Measurements from ENCODE around the gene ADCY3. TPM values are rescaled to one million over a fixed set of nuclear protein-coding genes. Genes with fewer than 3 reads are reported as not detected.
"Not testable (repeated sequence)": the region's sequence is repeated elsewhere in the genome, so short reads cannot be mapped to it uniquely, and the experiment has no call there.

ADCY3 gene
- total RNA-seq, 3 donors from 2014 or later (not counting 1 experiment from before 2014, with no cell fraction given), result 5.4 to 9.2 (median 7.6) TPM

DNA sequence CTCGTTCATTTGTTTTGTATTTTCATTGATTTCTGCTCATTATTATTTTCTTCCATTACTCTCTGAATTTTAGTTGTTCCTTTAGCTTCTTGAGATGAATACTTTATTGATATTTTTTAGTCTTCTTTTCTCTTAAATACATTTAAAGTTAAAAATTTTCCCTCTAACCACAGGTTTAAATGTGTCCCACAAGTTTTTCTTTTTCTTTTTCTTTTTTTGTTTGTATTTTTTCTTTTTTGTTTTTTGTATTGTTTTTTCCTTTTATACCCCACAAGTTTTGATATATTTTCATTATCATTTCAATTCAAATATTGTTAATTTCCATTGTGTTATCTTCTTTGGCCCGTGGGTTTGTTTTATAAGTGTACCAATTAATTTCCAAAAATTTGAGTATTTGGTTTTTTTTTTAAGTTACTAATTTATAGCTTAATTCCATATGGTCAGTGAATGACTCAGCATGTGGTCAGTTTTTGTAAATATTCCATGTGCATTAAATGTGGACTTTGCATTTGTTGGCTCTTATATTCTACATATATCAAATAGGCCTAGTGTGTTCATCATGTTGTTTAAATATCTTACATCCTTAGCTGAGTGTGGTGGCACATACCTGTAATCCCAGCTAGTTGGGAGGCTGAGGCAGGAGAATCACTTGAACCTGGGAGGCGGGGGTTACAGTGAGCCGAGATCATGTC lies 110.6 kb downstream of the ADCY3 start:
- Mint-ChIP-seq H3K27ac (peak overlapping the region in 1 of 2 donors; percentile 52), H3K9me3 (no peaks in the 10 kb centered on the region), H3K36me3 (no peaks in the 10 kb centered on the region), H3K27me3 (ENCODE audit: low read depth in 2 of 2) (no peaks in the 10 kb centered on the region), H3K4me3 (no peak overlapping the region), H3K4me1 (peaks cover 9 to 11% of the 10 kb centered on the region in 2 donors)
- Histone ChIP-seq H3K27ac (ENCODE audit: low read length) (no peak overlapping the region), H3K27me3 (ENCODE audit: control insufficient read depth, insufficient read depth, low read length) (no peaks in the 10 kb centered on the region), H3K9me3 (ENCODE audit: control insufficient read depth, insufficient read depth, low read length) (no peaks in the 10 kb centered on the region), H3K36me3 (ENCODE audit: control insufficient read depth, insufficient read depth, low read length) (no peaks in the 10 kb centered on the region), H3K4me3 (ENCODE audit: low read length) (no peak overlapping the region), H3K4me1 (ENCODE audit: control insufficient read depth, insufficient read depth, low read length) (no peaks in the 10 kb centered on the region)
- TF ChIP-seq, protein P1, sequence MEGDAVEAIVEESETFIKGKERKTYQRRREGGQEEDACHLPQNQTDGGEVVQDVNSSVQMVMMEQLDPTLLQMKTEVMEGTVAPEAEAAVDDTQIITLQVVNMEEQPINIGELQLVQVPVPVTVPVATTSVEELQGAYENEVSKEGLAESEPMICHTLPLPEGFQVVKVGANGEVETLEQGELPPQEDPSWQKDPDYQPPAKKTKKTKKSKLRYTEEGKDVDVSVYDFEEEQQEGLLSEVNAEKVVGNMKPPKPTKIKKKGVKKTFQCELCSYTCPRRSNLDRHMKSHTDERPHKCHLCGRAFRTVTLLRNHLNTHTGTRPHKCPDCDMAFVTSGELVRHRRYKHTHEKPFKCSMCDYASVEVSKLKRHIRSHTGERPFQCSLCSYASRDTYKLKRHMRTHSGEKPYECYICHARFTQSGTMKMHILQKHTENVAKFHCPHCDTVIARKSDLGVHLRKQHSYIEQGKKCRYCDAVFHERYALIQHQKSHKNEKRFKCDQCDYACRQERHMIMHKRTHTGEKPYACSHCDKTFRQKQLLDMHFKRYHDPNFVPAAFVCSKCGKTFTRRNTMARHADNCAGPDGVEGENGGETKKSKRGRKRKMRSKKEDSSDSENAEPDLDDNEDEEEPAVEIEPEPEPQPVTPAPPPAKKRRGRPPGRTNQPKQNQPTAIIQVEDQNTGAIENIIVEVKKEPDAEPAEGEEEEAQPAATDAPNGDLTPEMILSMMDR (IDR thresholded peaks at IDR 0.05), result no peak
- ATAC-seq (no peak), DNase-seq (no peak)
- 100% methylated on average over 1 of the region's 4 CpGs for WGBS (ENCODE audit: insufficient coverage)
- intact Hi-C loops (cut with micrococcal nuclease), result no loop called here

DNA sequence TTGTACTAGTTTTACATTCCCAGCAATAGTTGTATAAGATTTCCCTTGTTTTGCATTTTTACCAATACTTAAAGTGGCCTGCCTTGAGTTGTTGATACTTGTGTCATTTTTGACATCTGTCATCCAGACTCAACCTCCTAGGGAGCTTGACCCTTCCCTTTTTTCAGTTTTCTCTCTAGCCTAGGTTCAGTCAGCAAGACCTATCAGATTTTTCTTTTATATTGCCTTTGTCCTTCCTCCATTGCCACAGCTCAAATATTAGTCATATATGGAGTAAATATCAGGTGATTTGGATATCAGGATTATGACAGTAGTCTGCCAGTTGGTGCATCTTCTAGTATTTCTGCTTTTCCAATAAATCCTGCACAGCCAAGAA lies 113.4 kb downstream of the ADCY3 start:
- Histone ChIP-seq H3K4me1 (ENCODE audit: control insufficient read depth, insufficient read depth, low read length) (no peaks in the 10 kb centered on the region), H3K9me3 (ENCODE audit: control insufficient read depth, insufficient read depth, low read length) (no peaks in the 10 kb centered on the region), H3K27me3 (ENCODE audit: control insufficient read depth, insufficient read depth, low read length) (no peaks in the 10 kb centered on the region), H3K27ac (ENCODE audit: low read length) (no peak overlapping the region), H3K36me3 (ENCODE audit: control insufficient read depth, insufficient read depth, low read length) (no peaks in the 10 kb centered on the region), H3K4me3 (ENCODE audit: low read length) (no peak overlapping the region)
- no peak overlapping the region for H3K4me3 Mint-ChIP-seq
- H3K9me3 Mint-ChIP-seq, result no peaks in the 10 kb centered on the region
- peak overlapping the region in 1 of 2 donors; percentile 36 for H3K27ac Mint-ChIP-seq
- ATAC-seq (no peak), DNase-seq (no peak)
- TF ChIP-seq, protein P1 (IDR thresholded peaks at IDR 0.05), result no peak
- H3K36me3 Mint-ChIP-seq, result no peaks in the 10 kb centered on the region
- intact Hi-C loops (cut with micrococcal nuclease), result no loop called here
- H3K27me3 Mint-ChIP-seq (ENCODE audit: low read depth in 2 of 2), result no peaks in the 10 kb centered on the region
- H3K4me1 Mint-ChIP-seq, result peaks cover 6 to 12% of the 10 kb centered on the region in 2 donors

DNA sequence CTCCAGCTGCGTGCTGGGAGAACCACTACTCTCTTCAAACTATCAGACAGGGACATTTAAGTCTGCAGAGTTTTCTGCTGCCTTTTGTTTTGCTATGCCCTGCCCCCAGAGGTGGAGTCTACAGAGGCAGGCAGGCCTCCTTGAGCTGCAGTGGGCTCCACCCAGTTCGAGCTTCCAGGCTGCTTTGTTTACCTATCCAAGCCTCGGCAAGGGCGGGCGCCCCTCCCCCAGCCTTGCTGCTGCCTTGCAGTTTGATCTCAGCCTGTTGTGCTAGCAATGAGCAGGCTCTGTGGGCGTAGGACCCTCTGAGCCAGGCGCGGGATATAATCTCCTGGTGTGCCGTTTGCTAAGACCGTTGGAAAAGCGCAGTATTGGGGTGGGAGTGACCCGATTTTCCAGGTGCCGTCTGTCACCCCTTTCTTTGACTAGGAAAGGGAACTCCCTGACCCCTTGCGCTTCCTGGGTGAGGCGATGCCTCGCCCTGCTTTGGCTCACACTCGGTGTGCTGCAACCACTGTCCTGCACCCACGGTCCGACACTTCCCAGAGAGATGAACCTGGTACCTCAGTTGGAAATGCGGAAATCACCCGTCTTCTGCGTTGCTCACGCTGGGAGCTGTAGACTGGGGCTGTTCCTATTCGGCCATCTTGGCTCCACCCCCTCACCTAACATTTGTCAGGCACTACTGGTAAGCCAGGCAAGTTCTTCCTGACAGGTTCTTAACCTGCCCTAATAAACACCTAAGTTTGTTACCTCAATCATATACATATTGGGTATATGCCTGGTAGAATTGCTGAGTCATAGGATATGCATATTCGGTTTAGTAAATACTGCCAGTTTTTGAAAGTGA lies 114.0 kb downstream of the ADCY3 start:
- H3K9me3 Mint-ChIP-seq; H3K4me3 Mint-ChIP-seq; H3K27ac ChIP-seq (ENCODE audit: low read length); H3K27me3 Mint-ChIP-seq (ENCODE audit: low read depth in 2 of 2); intact Hi-C loops (cut with micrococcal nuclease); ATAC-seq; H3K4me3 ChIP-seq (ENCODE audit: low read length); H3K9me3 ChIP-seq (ENCODE audit: control insufficient read depth, insufficient read depth, low read length); H3K36me3 Mint-ChIP-seq; H3K36me3 ChIP-seq (ENCODE audit: control insufficient read depth, insufficient read depth, low read length); H3K27me3 ChIP-seq (ENCODE audit: control insufficient read depth, insufficient read depth, low read length); DNase-seq; H3K4me1 ChIP-seq (ENCODE audit: control insufficient read depth, insufficient read depth, low read length): not testable (repeated sequence)
- H3K4me1 Mint-ChIP-seq, result peaks cover 6 to 12% of the 10 kb centered on the region in 2 donors
- peak overlapping the region in 1 of 2 donors; percentile 36 for H3K27ac Mint-ChIP-seq
- WGBS (ENCODE audit: insufficient coverage), result 95% methylated on average over 24 of the region's 25 CpGs

DNA sequence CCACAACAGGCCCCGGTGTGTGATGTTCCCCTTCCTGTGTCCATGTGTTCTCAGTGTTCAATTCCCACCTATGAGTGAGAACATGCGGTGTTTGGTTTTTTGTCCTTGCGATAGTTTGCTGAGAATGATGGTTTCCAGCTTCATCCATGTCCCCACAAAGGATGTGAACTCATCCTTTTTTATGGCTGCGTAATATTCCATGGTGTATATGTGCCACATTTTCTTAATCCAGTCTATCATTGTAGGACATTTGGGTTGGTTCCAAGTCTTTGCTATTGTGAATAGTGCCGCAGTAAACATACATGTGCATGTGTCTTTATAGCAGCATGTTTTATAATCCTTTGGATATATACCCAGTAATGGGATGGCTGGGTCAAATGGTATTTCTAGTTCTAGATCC lies 119.5 kb downstream of the ADCY3 start:
- intact Hi-C loops (cut with micrococcal nuclease); DNase-seq; H3K27me3 Mint-ChIP-seq (ENCODE audit: low read depth in 2 of 2); H3K4me3 Mint-ChIP-seq; H3K27ac Mint-ChIP-seq; H3K36me3 Mint-ChIP-seq; H3K4me3 ChIP-seq (ENCODE audit: low read length); H3K36me3 ChIP-seq (ENCODE audit: control insufficient read depth, insufficient read depth, low read length); H3K9me3 ChIP-seq (ENCODE audit: control insufficient read depth, insufficient read depth, low read length); H3K4me1 ChIP-seq (ENCODE audit: control insufficient read depth, insufficient read depth, low read length); H3K27ac ChIP-seq (ENCODE audit: low read length); ATAC-seq; H3K27me3 ChIP-seq (ENCODE audit: control insufficient read depth, insufficient read depth, low read length); H3K9me3 Mint-ChIP-seq: not testable (repeated sequence)
- 100% methylated on average over 2 of the region's 5 CpGs for WGBS (ENCODE audit: insufficient coverage)
- peaks cover 18 to 21% of the 10 kb centered on the region in 2 donors for H3K4me1 Mint-ChIP-seq
